Mesodermal cell (in vitro differentiated cells): ENCODE results near the gene C5orf15.
"Not testable (repeated sequence)": the region's sequence is repeated elsewhere in the genome, so short reads cannot be mapped to it uniquely, and the experiment has no call there.

Experiments used
- H3K27ac ChIP-seq: 2 replicates; pipeline ENCODE4 v1.7.0; 2013; ENCODE audit warnings: mild to moderate bottlenecking, low read depth, low read length, moderate library complexity; ENCODE audit not compliant: severe bottlenecking
- H3K36me3 ChIP-seq: 2 replicates; pipeline ENCODE4 v1.7.1; 2013; ENCODE audit warnings: mild to moderate bottlenecking, low read length, moderate library complexity; ENCODE audit not compliant: control insufficient read depth, insufficient read depth
- H3K4me1 ChIP-seq: one replicate; pipeline ENCODE4 v1.7.1; 2013; ENCODE audit warnings: mild to moderate bottlenecking, low read length; ENCODE audit not compliant: insufficient read depth, control insufficient read depth, poor library complexity, severe bottlenecking
- H3K4me3 ChIP-seq: 2 replicates; pipeline ENCODE4 v1.7.0; 2013; ENCODE audit warnings: low read length, control low read depth, mild to moderate bottlenecking; ENCODE audit not compliant: insufficient read depth, poor library complexity, severe bottlenecking; ENCODE audit errors: extremely low read depth
- H3K9me3 ChIP-seq: 2 replicates; pipeline ENCODE4 v1.7.1; 2013; ENCODE audit warnings: mild to moderate bottlenecking, low read length, moderate library complexity; ENCODE audit not compliant: control insufficient read depth
- WGBS, 2 experiments: methylation state at CpG; one replicate each; pipeline ENCODE4 v1.1.5; 2013; ENCODE audit warnings: missing lambda C conversion rate in 2 of 2; ENCODE audit not compliant: insufficient coverage in 2 of 2; 5-methylcytosine and 5-hydroxymethylcytosine counted together

Gene C5orf15

GRCh38 chr5:133935991-133936650, 32.3 kb downstream of the C5orf15 start:
- not testable (repeated sequence) for H3K4me1 ChIP-seq, H3K4me3 ChIP-seq, H3K36me3 ChIP-seq, H3K9me3 ChIP-seq, H3K27ac ChIP-seq
- 82 to 90% methylated on average over 10 of the region's 10 CpGs for WGBS, 2 experiments

GRCh38 chr5:133935667-133935940, 32.8 kb downstream of the C5orf15 start:
- 82 to 89% methylated on average over 5 of the region's 5 CpGs for WGBS, 2 experiments

GRCh38 chr5:133934822-133935666, 33.4 kb downstream of the C5orf15 start:
- Histone ChIP-seq H3K36me3 (no peaks in the 10 kb centered on the region), H3K27ac (no peak overlapping the region), H3K4me3 (no peak overlapping the region), H3K9me3 (no peaks in the 10 kb centered on the region), H3K4me1 (no peaks in the 10 kb centered on the region)
- WGBS, 2 experiments: 89 to 96% methylated on average over 2 to 3 of the region's 5 CpGs

More at GRCh38 chr5:133935667-133935940, 32.8 kb downstream of the C5orf15 start:
- Histone ChIP-seq H3K36me3 (no peaks in the 10 kb centered on the region), H3K27ac (no peak overlapping the region), H3K4me1 (no peaks in the 10 kb centered on the region), H3K4me3 (no peak overlapping the region), H3K9me3 (no peaks in the 10 kb centered on the region)

GRCh38 chr5:133934311-133934710, 34.1 kb downstream of the C5orf15 start:
- 80 to 100% methylated on average over 4 to 5 of the region's 5 CpGs for WGBS, 2 experiments
- Histone ChIP-seq H3K4me1 (no peaks in the 10 kb centered on the region), H3K4me3 (no peak overlapping the region), H3K36me3 (no peaks in the 10 kb centered on the region), H3K9me3 (no peaks in the 10 kb centered on the region), H3K27ac (no peak overlapping the region)

GRCh38 chr5:133933670-133934295, 34.6 kb downstream of the C5orf15 start:
- no peaks in the 10 kb centered on the region for H3K9me3 ChIP-seq
- WGBS, 2 experiments: 84 to 93% methylated on average over 10 to 11 of the region's 12 CpGs

GRCh38 chr5:133933169-133933509, 35.3 kb downstream of the C5orf15 start:
- Histone ChIP-seq H3K27ac (no peak overlapping the region), H3K4me3 (no peak overlapping the region), H3K36me3 (no peaks in the 10 kb centered on the region), H3K4me1 (no peaks in the 10 kb centered on the region), H3K9me3 (no peaks in the 10 kb centered on the region)
- 73 to 83% methylated on average over 3 of the region's 3 CpGs for WGBS, 2 experiments

More at GRCh38 chr5:133933670-133934295, 34.6 kb downstream of the C5orf15 start:
- no peaks in the 10 kb centered on the region for H3K4me1 ChIP-seq
- no peak overlapping the region for H3K4me3 ChIP-seq
- no peaks in the 10 kb centered on the region for H3K36me3 ChIP-seq
- H3K27ac ChIP-seq: no peak overlapping the region

GRCh38 chr5:133932441-133933168, 35.8 kb downstream of the C5orf15 start:
- H3K36me3 ChIP-seq: no peaks in the 10 kb centered on the region
- no peak overlapping the region for H3K27ac ChIP-seq
- no peaks in the 10 kb centered on the region for H3K4me1 ChIP-seq
- WGBS, 2 experiments: 89 to 94% methylated on average over 12 of the region's 13 CpGs
- H3K9me3 ChIP-seq: no peaks in the 10 kb centered on the region
- no peak overlapping the region for H3K4me3 ChIP-seq

GRCh38 chr5:133931546-133931945, 36.9 kb downstream of the C5orf15 start:
- H3K36me3 ChIP-seq: no peaks in the 10 kb centered on the region
- H3K4me1 ChIP-seq: peaks cover 3% of the 10 kb centered on the region
- WGBS, 2 experiments: 90% methylated on average over 4 to 5 of the region's 5 CpGs
- H3K27ac ChIP-seq: no peak overlapping the region
- H3K9me3 ChIP-seq: no peaks in the 10 kb centered on the region
- no peak overlapping the region for H3K4me3 ChIP-seq

GRCh38 chr5:133930813-133931090, 37.7 kb downstream of the C5orf15 start:
- Histone ChIP-seq H3K4me3 (no peak overlapping the region), H3K27ac (no peak overlapping the region), H3K4me1 (peaks cover 10% of the 10 kb centered on the region), H3K36me3 (no peaks in the 10 kb centered on the region), H3K9me3 (no peaks in the 10 kb centered on the region)
- no CpG with 5 or more reads among the region's 3 CpGs for WGBS, 2 experiments

- Histone ChIP-seq H3K4me3 (no peak overlapping the region), H3K4me1 (peaks cover 16% of the 10 kb centered on the region), H3K36me3 (no peaks in the 10 kb centered on the region), H3K9me3 (no peaks in the 10 kb centered on the region), H3K27ac (no peak overlapping the region)
- 95 to 98% methylated on average over 16 of the region's 16 CpGs for WGBS, 2 experiments
Observed at GRCh38 chr5:133930061-133930812, 38.2 kb downstream of the C5orf15 start.
